Adrenal gland (tissue), 5 donors: ENCODE measurements around the gene RNF40.

Source experiments
- POLR2A ChIP-seq, 2 donors: fragments of 450-650 bp; IDR thresholded peaks; one replicate each; pipeline ENCODE4 v1.6.1; 2017; ENCODE audit warnings: antibody characterized with exemption in 2 of 2, mild to moderate bottlenecking in 2 of 2, moderate library complexity in 1 of 2
- TF ChIP-seq, protein P1 (sequence below), 6 experiments: fragments of 450-650 bp in 4 of 6; fragments of 200-600 bp in 2 of 6; sonication (generic) in 1 of 6; IDR thresholded peaks; 1 replicate in 5 of 6; 2 replicates in 1 of 6; pipeline versions ENCODE4 v1.5.1 to v1.8.0; 2016 to 2021; ENCODE audit warnings: antibody characterized with exemption in 6 of 6, mild to moderate bottlenecking in 2 of 6, moderate library complexity in 1 of 6
- donor health status: DM: no; HTN: no; CAD: no.

DNA sequence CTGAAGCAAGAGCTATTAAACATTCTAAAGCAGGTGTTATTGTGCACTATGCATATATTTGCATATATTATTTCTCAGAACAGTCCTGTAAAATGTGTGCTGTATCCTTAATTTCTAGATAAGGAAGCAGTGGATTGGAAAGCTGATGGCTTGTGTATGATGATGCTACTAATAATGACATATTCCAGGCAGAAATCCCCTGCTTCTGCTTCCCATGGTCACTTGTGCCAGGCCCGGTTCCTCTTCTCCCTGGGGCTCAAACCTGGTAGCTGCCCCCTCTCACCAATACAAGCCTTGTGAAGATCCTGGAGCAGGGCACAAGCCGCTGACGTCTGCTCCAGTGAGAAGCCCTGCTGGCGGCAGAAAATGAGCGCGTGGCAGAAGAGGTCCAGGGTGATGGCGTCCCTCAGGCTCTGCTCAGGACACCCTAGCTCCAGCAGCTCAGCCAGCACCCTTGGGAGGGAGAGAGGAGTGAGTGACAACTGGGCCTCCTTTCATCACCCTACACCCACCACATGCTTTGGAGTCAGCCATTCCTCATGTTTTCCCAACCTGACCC lies 2.0 kb upstream of the RNF40 start:
- TF ChIP-seq, protein P1, sequence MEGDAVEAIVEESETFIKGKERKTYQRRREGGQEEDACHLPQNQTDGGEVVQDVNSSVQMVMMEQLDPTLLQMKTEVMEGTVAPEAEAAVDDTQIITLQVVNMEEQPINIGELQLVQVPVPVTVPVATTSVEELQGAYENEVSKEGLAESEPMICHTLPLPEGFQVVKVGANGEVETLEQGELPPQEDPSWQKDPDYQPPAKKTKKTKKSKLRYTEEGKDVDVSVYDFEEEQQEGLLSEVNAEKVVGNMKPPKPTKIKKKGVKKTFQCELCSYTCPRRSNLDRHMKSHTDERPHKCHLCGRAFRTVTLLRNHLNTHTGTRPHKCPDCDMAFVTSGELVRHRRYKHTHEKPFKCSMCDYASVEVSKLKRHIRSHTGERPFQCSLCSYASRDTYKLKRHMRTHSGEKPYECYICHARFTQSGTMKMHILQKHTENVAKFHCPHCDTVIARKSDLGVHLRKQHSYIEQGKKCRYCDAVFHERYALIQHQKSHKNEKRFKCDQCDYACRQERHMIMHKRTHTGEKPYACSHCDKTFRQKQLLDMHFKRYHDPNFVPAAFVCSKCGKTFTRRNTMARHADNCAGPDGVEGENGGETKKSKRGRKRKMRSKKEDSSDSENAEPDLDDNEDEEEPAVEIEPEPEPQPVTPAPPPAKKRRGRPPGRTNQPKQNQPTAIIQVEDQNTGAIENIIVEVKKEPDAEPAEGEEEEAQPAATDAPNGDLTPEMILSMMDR (IDR thresholded peaks at IDR 0.05): no peak
- no peak for TF ChIP-seq POLR2A (IDR thresholded peaks at IDR 0.05)
